Stimulated activated CD4-positive, alpha-beta T cell treated with anti-CD3 and anti-CD28 coated beads, Interleukin-15, amount 100 ng/mL, for 48 hours (primary cell): ENCODE results near the gene TLK2.

Source experiments
- DNase-seq, 2 donors: peaks; one replicate each; pipeline ENCODE4 v3.0.0-alpha.2; 2020; ENCODE audit warnings: low read depth in 2 of 2

The TLK2 gene

DNA sequence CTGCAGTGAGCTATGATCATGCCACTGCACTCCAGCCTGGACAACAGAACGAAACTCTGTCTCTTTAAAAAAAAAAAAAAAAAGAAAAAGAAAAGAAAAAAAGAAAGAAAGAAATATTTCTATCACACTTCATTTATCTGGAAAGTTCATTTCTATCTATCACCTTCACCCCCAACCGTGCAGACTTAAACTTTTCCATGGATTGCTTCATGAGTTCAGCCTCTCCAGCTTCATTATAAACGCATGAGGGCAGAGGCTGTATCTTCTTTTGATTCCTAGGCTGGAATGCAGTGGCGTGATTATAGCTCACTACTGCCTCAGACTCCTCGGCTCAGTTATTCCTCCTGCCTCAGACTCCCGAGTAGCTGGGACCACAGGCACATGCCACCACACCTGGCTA is 177.0 kb downstream of the TLK2 start:
- DNase-seq = no peak

DNA sequence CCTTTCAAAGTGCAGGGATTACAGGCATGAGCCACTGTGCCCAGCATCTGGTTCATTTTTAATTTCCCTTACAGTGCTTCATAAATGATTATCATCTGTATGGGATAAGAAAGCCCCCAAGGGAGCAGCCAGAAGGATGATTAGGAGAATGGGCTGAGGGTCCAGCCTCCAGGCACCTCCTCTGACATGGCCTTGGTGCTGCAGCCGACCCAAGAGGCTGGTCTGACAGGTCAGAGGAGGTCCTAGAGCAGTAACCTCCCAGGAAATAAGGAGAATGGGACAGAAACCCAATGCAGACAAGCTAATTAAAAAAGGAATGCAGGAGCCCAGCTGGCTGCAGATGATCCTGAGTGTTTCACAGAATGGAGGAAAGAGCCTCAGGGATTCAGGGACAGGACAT is 177.8 kb downstream of the TLK2 start:
- no peak for DNase-seq

DNA sequence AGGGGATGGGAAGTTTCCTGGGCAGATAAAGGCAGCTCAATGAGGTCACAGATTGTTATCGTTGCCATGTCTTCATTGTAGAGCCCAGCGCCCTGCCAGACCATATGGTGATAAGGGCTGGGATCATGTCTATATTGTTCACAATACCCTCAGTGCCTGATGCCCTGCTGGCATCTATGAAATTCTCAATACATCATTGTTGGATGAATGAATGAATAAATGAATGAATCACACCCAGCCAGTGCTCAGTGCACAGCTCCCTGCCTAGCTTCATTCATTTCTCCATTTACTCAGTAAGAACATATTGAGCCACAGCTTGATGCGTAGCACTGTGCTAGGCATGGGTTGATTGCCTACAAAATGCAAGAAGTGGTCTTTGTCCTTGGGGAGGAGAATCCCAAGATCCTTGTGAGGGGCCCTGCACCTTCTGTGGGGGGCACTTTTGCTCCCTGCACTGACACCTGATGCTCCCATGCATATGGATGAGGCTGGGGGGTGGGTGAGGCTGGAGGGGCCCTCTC is 178.6 kb downstream of the TLK2 start:
- DNase-seq = no peak

DNA sequence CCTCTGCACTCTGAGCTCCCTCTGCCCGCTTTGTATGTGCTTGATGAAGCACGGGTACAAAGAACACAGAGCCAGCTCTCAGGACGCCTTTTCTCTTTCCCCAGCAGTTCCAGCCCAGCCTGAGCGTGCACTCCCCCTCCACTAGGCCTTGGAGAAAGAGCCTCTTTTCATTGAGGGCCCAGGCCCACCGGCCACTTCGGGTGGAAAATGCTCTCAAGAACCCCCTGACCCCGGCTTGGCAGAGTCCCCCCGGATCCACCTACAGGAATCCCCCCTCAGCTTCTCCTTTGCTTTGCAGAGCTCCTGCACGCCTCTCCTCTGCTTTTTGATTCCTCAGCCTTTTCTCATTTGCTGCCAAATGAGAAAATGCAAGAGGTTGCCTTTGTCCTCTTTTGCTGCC is 179.1 kb downstream of the TLK2 start:
- DNase-seq = no peak

DNA sequence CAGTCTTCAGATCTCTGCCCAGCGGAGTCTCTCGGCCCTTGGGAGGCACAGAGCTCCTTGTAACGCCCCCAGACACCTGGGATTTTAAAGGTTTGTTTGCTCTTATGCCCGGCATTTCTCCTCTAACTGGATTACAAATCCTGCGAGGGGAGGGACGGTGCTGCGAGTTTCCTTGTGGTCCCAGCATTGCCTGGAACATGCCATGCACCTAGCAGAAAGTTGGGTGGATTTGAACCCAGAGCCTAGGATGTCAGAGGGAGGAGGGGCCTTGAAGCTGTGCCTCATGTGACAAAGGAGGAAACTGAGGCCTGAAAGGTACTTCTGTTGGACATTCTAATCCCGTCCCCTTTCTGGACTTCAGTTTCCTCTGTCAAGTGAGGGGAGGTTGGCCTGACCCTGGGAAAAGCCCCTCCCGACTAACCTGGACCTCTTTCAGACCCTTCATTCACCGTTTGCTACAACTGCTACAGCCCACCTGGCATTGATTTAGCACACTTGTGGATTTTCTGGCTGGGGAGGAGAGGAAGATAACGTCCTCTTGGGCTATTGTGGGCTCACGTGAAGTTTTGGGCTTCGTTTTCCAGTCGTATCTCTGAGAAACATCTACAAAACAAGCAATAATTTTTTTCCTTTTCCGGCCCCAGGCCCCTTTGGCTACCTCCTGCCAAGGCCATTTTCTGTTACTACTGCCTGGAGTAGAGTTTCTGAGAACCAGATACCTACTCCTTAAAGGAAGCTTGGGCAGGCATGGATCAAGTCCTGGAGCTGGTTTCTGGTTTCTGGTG is 179.7 kb downstream of the TLK2 start:
- DNase-seq = no peak

DNA sequence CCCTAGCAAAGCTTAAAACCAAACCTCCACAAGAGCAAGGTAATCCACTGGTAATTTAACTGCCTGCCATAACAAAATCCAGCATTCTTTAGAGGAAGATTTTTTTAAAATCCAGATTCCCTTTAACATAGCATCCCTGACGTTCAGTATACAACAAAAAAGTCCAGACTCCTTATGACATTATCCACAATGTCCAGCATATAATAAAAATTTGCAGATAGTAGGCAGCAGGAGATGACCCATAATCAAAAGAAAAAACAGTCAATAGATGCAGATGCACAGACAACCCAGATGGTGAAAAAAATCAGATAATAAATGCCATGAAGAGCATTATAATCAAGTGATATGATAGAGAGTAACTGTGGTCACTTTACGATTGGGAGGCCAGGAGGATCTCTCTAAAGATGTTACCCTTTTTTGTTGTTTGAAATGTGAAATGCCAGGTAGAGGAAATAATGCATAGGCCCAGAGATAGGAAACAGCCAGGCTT is 182.0 kb downstream of the TLK2 start:
- no peak for DNase-seq

DNA sequence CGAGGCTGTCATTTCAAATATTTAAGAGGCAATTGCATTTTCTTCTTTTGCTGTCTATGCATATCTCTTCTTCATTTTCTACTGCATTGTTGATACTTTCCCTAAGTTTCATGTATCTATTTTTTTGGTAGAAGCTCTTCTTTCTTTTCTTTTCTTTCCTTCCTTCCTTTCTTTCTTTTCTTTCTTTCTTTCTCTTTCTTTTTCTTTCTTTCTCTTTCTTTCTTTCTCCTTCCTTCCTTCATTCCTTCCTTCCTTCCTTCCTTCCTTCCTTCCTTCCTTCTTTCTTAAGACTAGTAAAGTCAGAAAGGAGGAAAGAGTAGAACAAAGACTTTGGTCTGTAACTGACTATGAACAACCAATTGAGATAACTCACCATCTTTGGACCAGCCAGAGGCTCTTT is 182.7 kb downstream of the TLK2 start:
- no peak for DNase-seq

DNA sequence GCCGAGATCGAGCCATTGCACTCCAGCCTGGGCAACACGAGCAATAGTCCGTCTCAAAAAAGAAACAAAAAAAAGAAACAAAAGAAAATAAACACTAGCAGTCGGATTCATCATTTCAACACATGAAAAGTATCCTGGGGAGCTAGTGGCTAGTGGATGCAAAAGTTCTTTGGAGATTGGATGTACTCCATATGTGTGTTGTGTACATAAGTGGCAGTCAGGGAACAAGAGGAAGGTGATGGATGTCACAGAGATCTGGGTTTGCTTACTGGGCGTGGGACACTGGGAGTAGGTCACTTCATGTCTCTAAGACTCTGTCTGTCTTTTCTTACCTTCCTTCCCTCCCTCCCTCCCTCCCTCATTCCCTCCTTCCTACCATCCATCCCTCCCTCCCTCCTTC is 184.2 kb downstream of the TLK2 start:
- DNase-seq = no peak
